Measurements from ENCODE around the gene BNIP1. TPM values are rescaled to one million over a fixed set of nuclear protein-coding genes. Genes with fewer than 3 reads are reported as not detected.

BNIP1 gene
- total and polyA plus RNA-seq, 9 donors = 8.3 to 17.6 (median 9.5) TPM

GRCh38 chr5:173180331-173180730 is 36.0 kb downstream of the BNIP1 start:
- intact Hi-C loops (cut with DNase I) = no loop called here
- H3K36me3 ChIP-seq = no peaks in the 10 kb centered on the region
- no peak for TF ChIP-seq CTCF (IDR thresholded peaks at IDR 0.05)
- no peak for TF ChIP-seq POLR2A (IDR thresholded peaks at IDR 0.05)
- no peak for TF ChIP-seq EP300 (IDR thresholded peaks at IDR 0.05)
- no peak for DNase-seq
- peaks cover 0 to 7% of the 10 kb centered on the region in 2 donors for H3K9me3 ChIP-seq
- no peaks in the 10 kb centered on the region for H3K27me3 ChIP-seq
- H3K4me3 ChIP-seq = no peak overlapping the region
- no peak overlapping the region for H3K27ac ChIP-seq
- H3K4me1 ChIP-seq (ENCODE audit: insufficient read depth) = no peaks in the 10 kb centered on the region
- 77 to 94% (median 82%) methylated on average over 2 of the region's 2 CpGs for WGBS, 3 donors

- intact Hi-C loops (cut with DNase I) = no loop called here
- Histone ChIP-seq H3K27me3 (no peaks in the 10 kb centered on the region), H3K9me3 (no peaks in the 10 kb centered on the region), H3K27ac (no peak overlapping the region), H3K36me3 (no peaks in the 10 kb centered on the region), H3K4me1 (ENCODE audit: insufficient read depth) (no peaks in the 10 kb centered on the region), H3K4me3 (no peak overlapping the region)
- no peak for DNase-seq
- 73 to 79% (median 74%) methylated on average over 10 to 11 of the region's 11 CpGs for WGBS, 3 donors
- TF ChIP-seq CTCF (IDR thresholded peaks at IDR 0.05) = no peak
- no peak for TF ChIP-seq POLR2A (IDR thresholded peaks at IDR 0.05)
- no peak for TF ChIP-seq EP300 (IDR thresholded peaks at IDR 0.05)
Observed at GRCh38 chr5:173187054-173187743, 42.9 kb downstream of the BNIP1 start.

- TF ChIP-seq CTCF (IDR thresholded peaks at IDR 0.05) = no peak
- no peak for TF ChIP-seq POLR2A (IDR thresholded peaks at IDR 0.05)
- no peak for TF ChIP-seq EP300 (IDR thresholded peaks at IDR 0.05)
- no peak overlapping the region for H3K27ac ChIP-seq
- no peaks in the 10 kb centered on the region for H3K9me3 ChIP-seq
- WGBS, 3 donors = 62 to 70% (median 63%) methylated on average over 2 of the region's 2 CpGs
- DNase-seq = no peak
- intact Hi-C loops (cut with DNase I) = no loop called here
- H3K27me3 ChIP-seq = no peaks in the 10 kb centered on the region
- no peak overlapping the region for H3K4me3 ChIP-seq
- H3K4me1 ChIP-seq (ENCODE audit: insufficient read depth) = no peaks in the 10 kb centered on the region
- H3K36me3 ChIP-seq = no peaks in the 10 kb centered on the region
Observed at GRCh38 chr5:173188280-173188679, 43.9 kb downstream of the BNIP1 start.

GRCh38 chr5:173191015-173191414 is 46.7 kb downstream of the BNIP1 start:
- TF ChIP-seq CTCF (IDR thresholded peaks at IDR 0.05) (no peak), EP300 (IDR thresholded peaks at IDR 0.05) (no peak), POLR2A (IDR thresholded peaks at IDR 0.05) (no peak)
- no peak overlapping the region for H3K27ac ChIP-seq
- H3K4me3 ChIP-seq = no peak overlapping the region
- no peaks in the 10 kb centered on the region for H3K4me1 ChIP-seq (ENCODE audit: insufficient read depth)
- WGBS, 3 donors = 86 to 87% (median 86%) methylated on average over 4 of the region's 4 CpGs
- H3K9me3 ChIP-seq = no peaks in the 10 kb centered on the region
- H3K36me3 ChIP-seq = no peaks in the 10 kb centered on the region
- DNase-seq = no peak
- no peaks in the 10 kb centered on the region for H3K27me3 ChIP-seq
- intact Hi-C loops (cut with DNase I) = no loop called here

Data from ovary (tissue), 9 donors.